OCI-LY3 (cell line): ENCODE data around the gene CYP46A1.

Experiments used
- H2AFZ ChIP-seq: fragments of 200-600, 300-600 bp; shearing (Covaris generic); 2 replicates; pipeline ENCODE4 v1.6.0; 2014; ENCODE audit warnings: antibody characterized with exemption, low read depth, low read length
- H3K27ac ChIP-seq: fragments of 200-600, 300-600 bp; sonication (generic); 2 replicates; pipeline ENCODE4 v1.5.1; 2014; ENCODE audit warnings: mild to moderate bottlenecking, low read length, moderate library complexity, mixed read lengths
- H3K27me3 ChIP-seq: fragments of 200-600, 300-600 bp; sonication (generic); 2 replicates; pipeline ENCODE4 v1.6.1; 2014; ENCODE audit warnings: low read depth, low read length, mixed read lengths
- H3K36me3 ChIP-seq: fragments of 200-600, 300-600 bp; sonication (generic); replicated peaks from 2 replicates; pipeline ENCODE3; 2014; ENCODE audit warnings: low read depth, low read length, mixed read lengths
- H3K4me1 ChIP-seq: fragments of 300-600, 200-600 bp; sonication (generic); 2 replicates; pipeline ENCODE4 v1.6.1; 2014; ENCODE audit warnings: low read length, mixed read lengths
- H3K4me2 ChIP-seq: fragments of 200-600, 300-600 bp; sonication (generic); 2 replicates; pipeline ENCODE4 v1.6.1; 2014; ENCODE audit warnings: low read length, mixed read lengths
- H3K4me3 ChIP-seq: fragments of 300-600, 200-600 bp; sonication (generic); 2 replicates; pipeline ENCODE4 v1.5.1; 2014; ENCODE audit warnings: antibody characterized with exemption, mild to moderate bottlenecking, low read length, moderate library complexity
- H3K79me2 ChIP-seq: fragments of 300-600, 200-600 bp; shearing (Covaris generic); 2 replicates; pipeline ENCODE4 v1.6.1; 2014; ENCODE audit warnings: mild to moderate bottlenecking, low read length, mixed read lengths
- H3K9ac ChIP-seq: fragments of 300-600, 200-600 bp; shearing (Covaris generic); 2 replicates; pipeline ENCODE4 v1.6.0; 2014; ENCODE audit warnings: mild to moderate bottlenecking, low read length, moderate library complexity
- H3K9me3 ChIP-seq: fragments of 200-600, 300-600 bp; shearing (Covaris generic); 2 replicates; pipeline ENCODE4 v1.6.1; 2014; ENCODE audit warnings: low read length, mixed read lengths; ENCODE audit not compliant: insufficient read depth
- H4K20me1 ChIP-seq: fragments of 200-600, 300-600 bp; sonication (generic); 2 replicates; pipeline ENCODE4 v1.6.1; 2016; ENCODE audit warnings: low read length, mixed read lengths; ENCODE audit not compliant: insufficient read depth
- CTCF ChIP-seq: fragments of 200-600, 300-600 bp; sonication (generic); IDR thresholded peaks from 2 replicates; pipeline ENCODE4 v1.5.1; 2014; ENCODE audit warnings: antibody characterized with exemption, low read length, low read depth
- EZH2phosphoT487 ChIP-seq: fragments of 200-600 bp; shearing (Covaris generic); IDR thresholded peaks from 2 replicates; pipeline ENCODE4 v1.6.1; 2018; ENCODE audit warnings: antibody characterized with exemption, mixed run types, low read depth

Gene CYP46A1

GRCh38 chr14:99679543-99679942 is 4.6 kb upstream of the CYP46A1 start:
- H2AFZ ChIP-seq = no peak overlapping the region
- H3K4me3 ChIP-seq = no peak overlapping the region
- no peak overlapping the region for H3K27ac ChIP-seq
- no peaks in the 10 kb centered on the region for H3K27me3 ChIP-seq
- no peaks in the 10 kb centered on the region for H3K36me3 ChIP-seq
- H4K20me1 ChIP-seq = no peaks in the 10 kb centered on the region
- no peaks in the 10 kb centered on the region; the same call in 1 of the 2 replicates for H3K9me3 ChIP-seq
- H3K4me1 ChIP-seq = peaks cover under 1% of the 10 kb centered on the region; the same call in 1 of the 2 replicates
- no peak overlapping the region for H3K9ac ChIP-seq
- H3K79me2 ChIP-seq = no peaks in the 10 kb centered on the region
- TF ChIP-seq CTCF = no peak
- no peak for TF ChIP-seq EZH2phosphoT487
- no peak overlapping the region for H3K4me2 ChIP-seq

GRCh38 chr14:99679996-99680395 is 4.1 kb upstream of the CYP46A1 start:
- no peaks in the 10 kb centered on the region for H3K79me2 ChIP-seq
- H2AFZ ChIP-seq = no peak overlapping the region
- no peaks in the 10 kb centered on the region for H4K20me1 ChIP-seq
- TF ChIP-seq EZH2phosphoT487 = no peak
- no peak for TF ChIP-seq CTCF
- H3K9ac ChIP-seq = no peak overlapping the region
- H3K27me3 ChIP-seq = peaks cover 3% of the 10 kb centered on the region; the same call in 1 of the 2 replicates
- H3K36me3 ChIP-seq = no peaks in the 10 kb centered on the region
- peaks cover 3% of the 10 kb centered on the region; the same call in 1 of the 2 replicates for H3K4me1 ChIP-seq
- H3K4me3 ChIP-seq = no peak overlapping the region
- no peaks in the 10 kb centered on the region; the same call in 1 of the 2 replicates for H3K9me3 ChIP-seq
- no peak overlapping the region for H3K27ac ChIP-seq
- H3K4me2 ChIP-seq = no peak overlapping the region

- no peak overlapping the region for H3K9ac ChIP-seq
Observed at GRCh38 chr14:99681101-99681831, 2.8 kb upstream of the CYP46A1 start.

GRCh38 chr14:99681832-99682148 is 2.3 kb upstream of the CYP46A1 start:
- TF ChIP-seq CTCF (no peak), EZH2phosphoT487 (no peak)
- no peak overlapping the region for H3K9ac ChIP-seq
- no peaks in the 10 kb centered on the region for H3K79me2 ChIP-seq
- H3K4me2 ChIP-seq = no peak overlapping the region
- H3K36me3 ChIP-seq = no peaks in the 10 kb centered on the region
- H4K20me1 ChIP-seq = no peaks in the 10 kb centered on the region
- H3K27me3 ChIP-seq = peaks cover 19% of the 10 kb centered on the region
- H3K9me3 ChIP-seq = no peaks in the 10 kb centered on the region; the same call in 1 of the 2 replicates
- no peak overlapping the region for H2AFZ ChIP-seq
- H3K4me3 ChIP-seq = no peak overlapping the region
- peaks cover 4% of the 10 kb centered on the region; the same call in 1 of the 2 replicates for H3K4me1 ChIP-seq
- H3K27ac ChIP-seq = no peak overlapping the region

More at GRCh38 chr14:99681101-99681831, 2.8 kb upstream of the CYP46A1 start:
- Histone ChIP-seq H3K27me3 (peaks cover 13% of the 10 kb centered on the region), H3K27ac (no peak overlapping the region), H3K36me3 (no peaks in the 10 kb centered on the region), H3K4me1 (peaks cover 3% of the 10 kb centered on the region; the same call in 1 of the 2 replicates), H3K9me3 (no peaks in the 10 kb centered on the region; the same call in 1 of the 2 replicates), H3K4me3 (no peak overlapping the region), H4K20me1 (no peaks in the 10 kb centered on the region), H3K79me2 (no peaks in the 10 kb centered on the region), H2AFZ (no peak overlapping the region), H3K4me2 (no peak overlapping the region)
- TF ChIP-seq CTCF (no peak), EZH2phosphoT487 (no peak)
